Endodermal cell (in vitro differentiated cells): ENCODE data around the gene DNAJB11. TPM values are rescaled to one million over a fixed set of nuclear protein-coding genes. Genes with fewer than 3 reads are reported as not detected.
"Not testable (repeated sequence)": the region's sequence is repeated elsewhere in the genome, so short reads cannot be mapped to it uniquely, and the experiment has no call there.

Source experiments
- DNase-seq: peaks from one replicate; pipeline ENCODE4 v3.0.0-alpha.2; 2017
- H3K27ac ChIP-seq: 2 replicates; pipeline ENCODE4 v1.5.1; 2013; ENCODE audit warnings: mild to moderate bottlenecking, low read depth, low read length, moderate library complexity
- H3K27me3 ChIP-seq: 2 replicates; pipeline ENCODE4 v1.6.1; 2013; ENCODE audit warnings: mild to moderate bottlenecking, low read length, moderate library complexity; ENCODE audit not compliant: insufficient read depth, control insufficient read depth, poor library complexity, severe bottlenecking
- H3K36me3 ChIP-seq: 2 replicates; pipeline ENCODE4 v1.7.0; 2013; ENCODE audit warnings: mild to moderate bottlenecking, low read length, moderate library complexity; ENCODE audit not compliant: control insufficient read depth, insufficient read depth
- H3K4me1 ChIP-seq: one replicate; pipeline ENCODE4 v1.7.0; 2013; ENCODE audit warnings: low read length; ENCODE audit not compliant: control insufficient read depth, insufficient read depth
- H3K4me3 ChIP-seq: 2 replicates; pipeline ENCODE4 v1.5.1; 2013; ENCODE audit warnings: mild to moderate bottlenecking, low read length, moderate library complexity
- H3K9ac ChIP-seq: 2 replicates; pipeline ENCODE4 v1.6.1; 2013; ENCODE audit warnings: mild to moderate bottlenecking, low read length, moderate library complexity; ENCODE audit not compliant: poor library complexity, severe bottlenecking; ENCODE audit errors: extremely low read depth
- H3K9me3 ChIP-seq: 2 replicates; pipeline ENCODE4 v1.6.1; 2013; ENCODE audit warnings: mild to moderate bottlenecking, low read length, moderate library complexity; ENCODE audit not compliant: control insufficient read depth
- H3K27ac Mint-ChIP-seq: 2 replicates; pipeline ENCODE4 v1.8.0; 2020; ENCODE audit warnings: mixed read lengths
- H3K27me3 Mint-ChIP-seq: 2 replicates; pipeline ENCODE4 v1.8.0; 2021; ENCODE audit warnings: mild to moderate bottlenecking, mixed read lengths; ENCODE audit not compliant: insufficient read depth
- H3K36me3 Mint-ChIP-seq: 2 replicates; pipeline ENCODE4 v1.8.0; 2020; ENCODE audit warnings: low read depth, mixed read lengths
- H3K4me1 Mint-ChIP-seq: 2 replicates; pipeline ENCODE4 v1.8.0; 2020; ENCODE audit warnings: mixed read lengths
- H3K4me3 Mint-ChIP-seq: 2 replicates; pipeline ENCODE4 v1.8.0; 2020; ENCODE audit warnings: mild to moderate bottlenecking, moderate library complexity, mixed read lengths
- H3K9me3 Mint-ChIP-seq: 2 replicates; pipeline ENCODE4 v1.8.0; 2020; ENCODE audit warnings: mild to moderate bottlenecking, mixed read lengths
- CTCF ChIP-seq: fragments of 200-600 bp; sonication (generic); conservative IDR thresholded peaks from 2 replicates; pipeline ENCODE4 v1.5.0; 2021; ENCODE audit warnings: antibody characterized with exemption, mild to moderate bottlenecking
- WGBS, 2 experiments: methylation state at CpG; one replicate each; pipeline versions ENCODE4 v1.1.5 to v1.1.7; 2013; ENCODE audit warnings: missing lambda C conversion rate in 2 of 2, mixed read lengths in 1 of 2; ENCODE audit not compliant: insufficient coverage in 1 of 2, insufficient read length in 1 of 2; 5-methylcytosine and 5-hydroxymethylcytosine counted together
- total RNA-seq, 2 donors: library from RNA; stranded (reverse); fragmentation: NEBNext Ultra II Directional in 1 of 2; extraction: Animal tissue kit (Norgen Biotek cat#: 25700) in 1 of 2; gene quantifications; 2 replicates in 1 of 2; 3 replicates in 1 of 2; pipeline ENCODE4 v1.2.1, GENCODE V29; 2021

Gene DNAJB11
- total RNA-seq, 2 donors from 2014 or later = 59.8 to 81.5 TPM

GRCh38 chr3:186583831-186584230 is 13.3 kb downstream of the DNAJB11 start:
- Histone ChIP-seq H3K36me3 (peaks cover 74% of the 10 kb centered on the region), H3K4me1 (no peaks in the 10 kb centered on the region), H3K9me3 (no peaks in the 10 kb centered on the region), H3K4me3 (no peak overlapping the region), H3K27ac (no peak overlapping the region), H3K27me3 (no peaks in the 10 kb centered on the region), H3K9ac (no peak overlapping the region)
- Mint-ChIP-seq H3K27ac (no peak overlapping the region), H3K4me1 (no peaks in the 10 kb centered on the region), H3K27me3 (no peaks in the 10 kb centered on the region), H3K9me3 (no peaks in the 10 kb centered on the region), H3K36me3 (peaks cover 50% of the 10 kb centered on the region), H3K4me3 (no peak overlapping the region)
- TF ChIP-seq CTCF = no peak
- no peak for DNase-seq
- 85 to 87% methylated on average over 5 of the region's 5 CpGs for WGBS, 2 experiments

- not testable (repeated sequence) for H3K4me3 Mint-ChIP-seq, H3K27me3 ChIP-seq, DNase-seq, H3K4me3 ChIP-seq, H3K27me3 Mint-ChIP-seq, H3K9me3 ChIP-seq, H3K4me1 Mint-ChIP-seq, H3K27ac Mint-ChIP-seq, H3K9me3 Mint-ChIP-seq, H3K4me1 ChIP-seq, H3K27ac ChIP-seq, H3K9ac ChIP-seq
- H3K36me3 Mint-ChIP-seq = peaks cover 41% of the 10 kb centered on the region
- 87 to 90% methylated on average over 2 to 9 of the region's 9 CpGs for WGBS, 2 experiments
- peaks cover 50% of the 10 kb centered on the region for H3K36me3 ChIP-seq
Observed at GRCh38 chr3:186586245-186586644, 15.7 kb downstream of the DNAJB11 start.

GRCh38 chr3:186587183-186587582 is 16.7 kb downstream of the DNAJB11 start:
- Mint-ChIP-seq H3K36me3 (peaks cover 32% of the 10 kb centered on the region), H3K27ac (no peak overlapping the region)

More at GRCh38 chr3:186587183-186587582, 16.7 kb downstream of the DNAJB11 start:
- H3K27ac ChIP-seq = no peak overlapping the region
- no peaks in the 10 kb centered on the region for H3K27me3 ChIP-seq
- no peaks in the 10 kb centered on the region for H3K9me3 ChIP-seq
- no peak overlapping the region for H3K4me3 ChIP-seq
- DNase-seq = no peak
- H3K36me3 ChIP-seq = peaks cover 41% of the 10 kb centered on the region
- no peak overlapping the region for H3K9ac ChIP-seq
- no peak for TF ChIP-seq CTCF
- no peaks in the 10 kb centered on the region for H3K27me3 Mint-ChIP-seq
- no peaks in the 10 kb centered on the region for H3K4me1 Mint-ChIP-seq
- H3K4me3 Mint-ChIP-seq = no peak overlapping the region
- H3K9me3 Mint-ChIP-seq = no peaks in the 10 kb centered on the region
- no peaks in the 10 kb centered on the region for H3K4me1 ChIP-seq
